IPS DF 19.7 (cell line): ENCODE measurements around the gene CGN.
A peak's percentile ranks its signal among the peaks of the same experiment; 100 is the strongest.

Experiments
- DNase-seq: peaks from one replicate; pipeline ENCODE4 v3.0.0-alpha.2; 2013; ENCODE audit warnings: low read depth, low spot score

The CGN gene

DNA sequence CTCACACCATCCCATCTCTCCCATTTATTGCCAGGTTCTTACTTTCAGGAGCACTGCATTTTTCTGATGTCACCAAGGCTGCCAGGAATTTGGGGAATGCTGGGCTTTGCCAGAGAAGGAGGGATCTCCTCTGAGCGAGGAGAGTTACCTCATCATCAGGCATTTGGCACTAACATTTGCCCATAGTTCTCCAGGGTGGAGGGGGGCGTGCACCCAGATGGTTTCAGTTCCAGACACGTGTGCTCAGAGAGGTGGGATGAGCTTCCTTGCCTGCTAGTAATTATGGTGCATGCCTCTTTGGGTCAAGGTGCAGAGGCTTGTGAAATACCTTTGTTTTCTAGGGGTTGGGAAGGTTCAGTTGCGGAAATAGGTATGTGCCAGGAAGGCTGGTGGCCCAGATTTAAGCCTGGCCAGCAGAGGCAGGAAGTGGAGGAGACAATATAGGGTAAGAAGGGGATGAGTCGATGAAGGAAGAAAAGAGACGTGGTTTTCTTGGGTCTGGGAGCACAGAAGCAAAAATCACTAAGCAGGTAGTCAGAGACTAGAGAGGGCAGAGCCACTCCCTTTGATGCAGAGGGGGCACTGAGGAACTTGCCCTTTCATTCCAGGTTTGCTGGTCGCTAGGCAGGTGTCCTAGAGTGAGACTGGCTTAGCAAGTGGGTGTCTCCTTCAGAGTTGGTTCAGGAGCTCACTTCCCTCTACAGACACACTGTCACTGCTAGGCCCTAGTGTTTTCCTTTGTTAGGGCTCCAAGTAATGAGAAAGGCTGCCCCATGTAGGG, 36.1 kb downstream of the CGN start:
- DNase-seq, result peak; percentile 75

DNA sequence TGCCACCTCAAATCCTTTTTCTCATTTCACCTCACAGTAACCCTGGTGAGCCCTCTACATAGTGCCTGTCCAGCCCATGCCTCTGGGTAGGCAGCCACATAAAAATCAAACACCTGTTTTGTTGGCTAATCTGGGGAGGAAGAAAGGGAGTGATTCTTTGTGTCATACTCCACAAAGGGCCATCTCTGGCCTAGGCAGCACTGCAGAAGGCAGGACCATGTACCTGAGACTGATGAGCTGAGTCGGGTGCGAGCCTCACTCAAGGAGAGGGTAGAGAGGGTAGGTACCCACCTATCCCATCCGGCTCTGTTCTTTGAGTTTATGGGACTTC, 36.7 kb downstream of the CGN start:
- DNase-seq, result no peak

DNA sequence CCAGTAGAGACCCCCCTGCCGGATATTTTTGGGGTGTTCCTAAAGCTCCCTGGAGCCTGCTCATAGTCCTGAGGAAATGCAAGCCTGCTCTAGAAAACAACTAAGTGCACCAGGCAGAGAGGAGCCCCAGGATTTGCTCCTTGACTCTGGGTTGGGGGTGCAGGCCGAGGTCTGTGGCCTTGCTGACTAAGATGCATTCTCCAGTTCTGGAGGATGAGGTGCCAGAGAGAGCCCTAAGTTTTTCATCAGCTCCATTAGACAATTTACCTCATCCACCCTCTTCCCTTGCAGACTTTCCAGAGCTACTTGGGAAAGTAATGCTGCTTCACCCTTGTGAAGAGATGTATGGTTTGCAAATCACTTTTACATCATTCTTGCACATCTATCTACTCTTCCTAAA, 38.0 kb downstream of the CGN start:
- DNase-seq, result no peak

DNA sequence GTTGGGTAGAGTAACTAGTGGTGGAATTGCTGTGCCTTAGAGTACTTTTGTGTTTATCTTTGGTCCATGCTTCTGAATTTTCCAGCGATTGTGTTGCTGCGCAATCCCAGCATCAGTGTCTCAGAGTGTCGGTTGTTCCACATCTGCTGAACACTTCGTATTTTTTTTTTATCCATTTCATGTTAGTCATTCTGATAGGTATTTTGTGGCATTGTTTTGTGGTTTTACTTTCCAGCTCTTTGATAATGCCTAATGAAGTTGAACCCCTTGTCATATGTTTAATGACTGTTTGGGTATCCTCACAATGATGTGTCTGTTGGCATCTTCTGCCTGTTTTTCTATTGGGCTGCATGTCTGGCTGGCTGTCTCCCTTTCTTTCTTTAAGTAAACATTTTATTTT, 42.5 kb downstream of the CGN start:
- no peak for DNase-seq

DNA sequence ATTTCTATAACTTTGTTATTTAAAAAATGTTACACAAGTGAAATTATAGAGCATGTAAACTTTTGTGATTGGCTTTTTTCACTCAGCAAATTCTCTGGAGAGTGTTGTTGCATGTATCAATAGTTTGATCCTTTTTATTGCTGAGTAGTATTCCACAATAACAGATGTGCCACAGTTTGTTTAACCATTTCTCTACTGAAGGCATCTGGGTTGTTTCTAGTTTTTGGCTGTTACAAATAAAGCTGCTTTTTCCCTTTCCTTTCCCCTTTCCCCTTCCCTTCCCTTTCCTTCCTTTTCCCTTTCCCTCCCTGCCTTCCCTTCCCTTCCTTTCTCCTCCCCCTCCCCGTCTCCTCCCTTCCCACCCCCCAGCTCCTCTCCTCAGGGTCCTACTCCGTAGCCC, 44.9 kb downstream of the CGN start:
- DNase-seq, result no peak

GRCh38 chr1:151562661-151563060, 51.5 kb downstream of the CGN start:
- no peak for DNase-seq

DNA sequence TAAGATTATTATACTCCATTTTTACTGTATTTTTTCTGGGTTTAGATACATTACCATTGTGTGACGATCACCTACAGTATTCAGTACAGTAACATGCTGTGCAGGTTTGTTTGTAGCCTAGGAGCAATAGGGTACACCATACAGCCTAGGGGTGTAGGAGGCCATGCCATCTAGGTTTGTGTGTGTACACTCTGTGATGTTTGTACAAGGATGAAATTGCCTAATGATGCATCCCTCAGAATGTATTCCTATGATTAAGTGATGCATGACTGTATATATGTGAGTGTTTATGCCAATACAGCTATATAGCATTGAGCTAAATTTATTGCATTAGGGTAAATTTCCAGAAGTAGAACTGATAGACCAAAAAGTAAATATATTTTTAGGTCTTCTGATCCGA, 52.2 kb downstream of the CGN start:
- no peak for DNase-seq

DNA sequence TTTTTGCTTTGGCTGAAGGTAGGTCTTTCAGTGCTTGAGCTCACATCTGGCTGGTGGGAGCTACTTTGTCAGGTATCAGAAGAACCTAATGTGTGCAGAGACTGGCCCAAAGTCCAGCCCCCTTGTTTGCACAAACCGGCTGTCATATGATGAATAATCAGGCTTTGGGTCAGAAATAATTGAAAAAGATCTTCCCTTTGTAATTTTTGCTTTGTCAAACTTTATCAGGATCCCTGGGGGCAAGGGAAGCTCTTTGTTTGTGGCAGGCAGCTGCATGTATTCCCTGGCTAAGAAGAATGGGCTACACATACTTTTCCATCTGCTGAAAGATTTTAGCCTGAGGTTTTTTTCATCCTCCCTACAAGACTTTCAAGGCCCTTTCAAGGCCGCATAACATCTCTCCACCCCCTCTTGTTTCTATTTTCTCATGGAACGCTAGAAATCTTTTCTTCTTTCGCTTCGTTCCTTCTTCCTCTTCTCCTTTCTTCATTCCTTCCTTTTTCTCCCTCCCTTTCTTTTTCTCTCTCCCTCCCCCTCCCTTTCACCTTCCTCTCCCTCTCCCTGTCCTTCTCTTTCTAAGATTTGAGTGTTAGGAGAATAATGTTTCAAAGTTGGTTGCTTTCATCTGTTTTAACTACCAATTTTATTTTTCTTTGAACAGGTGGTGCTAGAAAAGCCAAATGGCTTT, 54.5 kb downstream of the CGN start:
- DNase-seq, result no peak

DNA sequence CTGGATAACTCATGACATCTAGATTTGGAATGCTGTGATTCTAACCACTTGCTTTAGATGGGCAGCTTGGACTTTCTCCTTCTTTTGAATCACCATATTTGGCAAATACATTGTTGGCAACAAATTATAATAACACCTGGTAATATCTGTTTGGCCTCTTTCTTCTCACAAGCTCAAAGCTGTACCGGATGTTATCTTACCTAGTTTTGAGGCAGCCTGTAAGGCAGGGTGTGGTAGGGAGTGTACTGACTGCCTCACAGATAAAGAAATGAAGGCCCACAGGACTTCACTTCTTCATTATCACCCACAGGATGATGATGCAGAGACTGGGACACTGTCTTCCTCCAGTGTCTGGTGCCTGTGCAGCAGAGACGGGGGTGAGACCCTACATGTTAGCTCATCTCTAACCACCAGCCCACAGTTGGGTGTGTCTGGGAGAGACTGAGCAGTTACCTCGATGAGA, 57.5 kb downstream of the CGN start:
- DNase-seq, result no peak

GRCh38 chr1:151570819-151571218, 59.6 kb downstream of the CGN start:
- no peak for DNase-seq

DNA sequence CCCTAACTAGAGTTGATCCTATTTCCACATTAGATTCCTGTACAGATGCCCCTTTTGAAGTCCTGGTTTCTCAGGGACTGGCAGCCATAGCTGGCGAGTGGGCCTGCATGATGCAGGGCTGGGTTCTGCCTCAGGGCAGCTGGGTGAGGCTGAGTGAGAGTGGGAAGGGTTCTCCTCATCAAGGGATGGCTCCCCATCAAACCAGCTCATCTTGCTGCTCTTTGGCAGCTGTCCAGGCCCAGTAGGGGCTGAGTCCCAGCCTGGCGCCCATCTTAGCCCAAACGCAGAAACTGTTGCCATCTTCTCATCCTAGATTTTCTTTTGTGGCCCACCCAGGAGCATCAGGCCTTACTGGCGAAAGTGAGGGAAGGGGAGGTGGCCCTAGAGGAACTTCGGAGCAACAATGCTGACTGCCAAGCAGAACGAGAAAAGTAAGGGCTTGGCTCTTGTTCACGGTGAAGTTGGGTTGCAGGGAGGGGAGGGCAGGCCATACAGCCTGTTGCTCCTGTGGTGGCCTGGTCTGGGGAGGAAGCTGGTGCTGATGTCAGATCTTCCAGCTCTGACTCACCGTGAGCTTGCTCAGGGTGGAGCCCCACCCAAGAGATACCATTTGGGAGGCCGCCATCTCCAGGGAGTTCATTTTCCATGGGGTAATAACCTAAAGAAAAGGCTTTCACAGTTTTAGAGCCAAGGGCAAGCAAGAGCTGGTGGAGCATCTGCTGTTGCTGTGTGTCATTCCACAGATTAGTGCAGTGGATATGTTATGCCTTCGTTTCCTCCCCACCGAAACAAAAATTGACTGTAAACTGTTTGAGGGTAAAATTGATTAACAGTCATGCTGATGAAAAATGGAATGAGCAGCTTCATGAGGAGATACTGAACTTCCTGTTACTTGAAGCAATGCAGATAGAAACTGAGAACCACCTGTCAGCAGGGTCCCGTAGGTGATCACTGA, 63.7 kb downstream of the CGN start:
- no peak for DNase-seq

DNA sequence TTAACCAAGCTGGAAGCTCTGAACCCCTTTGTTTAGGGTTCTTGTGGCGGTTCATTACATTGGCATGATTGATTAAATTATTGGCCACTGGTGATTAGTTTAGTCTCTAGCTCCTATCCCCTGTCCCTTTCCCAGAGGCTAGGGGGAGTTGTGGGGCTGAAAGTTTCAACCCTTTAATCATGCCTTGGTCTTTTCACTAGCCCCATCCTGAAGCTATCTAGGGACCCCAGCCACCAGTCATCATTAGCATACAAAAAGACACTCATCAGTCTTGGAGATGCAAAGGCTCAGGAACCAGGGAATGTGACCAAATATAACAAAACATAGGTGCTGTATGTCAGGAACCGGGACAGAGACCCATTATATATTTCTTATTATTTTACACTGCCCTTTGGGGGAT, 66.0 kb downstream of the CGN start:
- DNase-seq, result no peak

DNA sequence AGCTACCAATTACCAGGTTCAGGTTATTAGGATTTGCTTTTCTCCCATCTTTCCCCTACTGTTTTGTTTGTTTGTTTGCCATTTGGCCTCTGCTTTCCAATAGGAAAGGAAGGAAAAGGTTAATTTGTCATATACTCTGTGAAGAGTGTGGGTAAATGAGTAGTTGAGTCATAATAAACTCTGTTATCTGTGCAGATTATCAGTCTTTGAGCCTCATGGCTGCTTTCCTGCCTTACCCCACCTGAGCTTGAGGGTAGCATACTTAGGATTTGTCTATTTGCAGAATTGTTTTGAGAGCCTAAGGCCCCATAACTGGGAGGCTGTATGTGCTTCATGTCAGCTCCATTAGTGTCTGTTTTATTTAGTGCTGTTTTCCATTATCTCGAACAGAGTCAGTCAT, 67.8 kb downstream of the CGN start:
- DNase-seq, result no peak

- DNase-seq, result no peak
Observed at GRCh38 chr1:151579436-151580225, 68.4 kb downstream of the CGN start.

DNA sequence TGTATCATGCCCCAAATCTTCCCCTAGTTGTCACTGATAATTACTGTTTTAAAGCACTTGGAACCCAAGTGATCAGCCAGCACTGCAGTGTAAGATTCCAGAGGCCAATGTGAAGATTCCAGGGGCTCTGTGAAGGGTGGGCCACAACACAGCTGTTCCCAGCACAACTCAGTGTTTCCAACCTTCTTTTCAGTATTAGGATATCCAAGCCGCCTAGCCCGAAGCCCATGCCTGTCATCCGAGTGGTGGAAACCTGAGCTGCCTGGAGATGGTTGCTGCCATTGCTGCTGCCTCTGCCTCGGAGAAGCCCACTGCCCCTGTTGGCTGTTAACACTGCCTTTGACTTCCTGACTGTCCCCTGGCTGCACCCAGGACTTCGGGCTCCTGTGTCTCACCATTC, 70.3 kb downstream of the CGN start:
- DNase-seq, result no peak

GRCh38 chr1:151581921-151582320, 70.7 kb downstream of the CGN start:
- DNase-seq, result no peak

DNA sequence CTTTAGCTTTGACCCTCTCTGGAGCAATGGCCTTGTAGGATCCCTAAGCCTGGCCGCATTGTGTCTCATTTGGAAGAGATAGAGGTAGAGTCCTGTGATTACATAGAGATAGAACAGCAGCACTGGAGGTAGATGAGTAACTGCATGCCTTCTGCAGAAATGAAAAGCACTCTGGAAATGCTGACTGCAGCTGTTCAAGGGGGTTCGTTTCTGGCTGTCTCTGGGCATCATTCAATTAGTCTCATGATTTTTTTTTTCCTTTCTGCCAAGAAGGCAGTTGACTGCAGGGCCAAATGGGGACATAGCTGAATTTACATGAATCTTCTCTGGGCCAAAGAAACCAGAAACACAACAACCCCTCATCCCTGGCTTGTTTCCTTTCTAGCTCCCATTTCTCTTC, 72.6 kb downstream of the CGN start:
- no peak for DNase-seq

DNA sequence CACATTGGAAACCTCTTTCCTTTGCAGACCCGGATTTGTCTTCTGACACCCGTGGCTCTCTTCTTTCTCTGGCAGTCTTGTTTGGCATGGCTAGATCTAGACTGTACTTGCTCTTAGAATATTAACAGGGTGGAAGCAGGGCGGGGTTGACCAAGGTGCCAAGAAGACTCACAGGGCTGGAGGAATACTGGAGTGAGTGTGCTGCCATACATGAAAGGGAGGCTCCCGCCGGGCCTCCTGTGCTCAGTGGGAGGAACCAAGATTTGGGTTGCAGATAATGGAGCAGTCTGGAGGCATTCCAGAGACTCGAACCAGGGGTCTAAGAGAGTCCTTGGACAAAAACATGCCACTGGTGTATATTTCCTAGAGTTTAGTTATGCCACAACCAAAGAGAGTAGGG, 73.1 kb downstream of the CGN start:
- DNase-seq, result no peak

DNA sequence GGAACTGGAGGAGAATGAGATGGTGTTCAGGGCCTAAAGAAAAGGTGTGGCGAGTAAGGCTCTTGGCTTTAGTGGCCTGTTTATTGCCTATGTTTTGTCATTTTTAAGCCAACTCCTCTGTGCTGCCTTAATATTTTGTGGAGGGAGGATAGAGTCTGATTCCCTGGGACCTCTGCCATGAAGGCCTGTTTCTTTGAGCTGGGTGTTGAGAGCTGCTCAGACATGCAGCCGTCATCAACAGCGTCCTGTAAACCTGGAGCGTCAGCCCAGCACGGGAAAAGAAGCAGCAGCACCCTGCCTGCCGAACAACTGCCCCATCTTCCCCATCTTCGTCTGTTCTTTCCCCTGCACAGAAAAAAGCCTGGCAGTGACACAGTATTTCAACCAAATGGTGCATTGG, 73.6 kb downstream of the CGN start:
- no peak for DNase-seq

DNA sequence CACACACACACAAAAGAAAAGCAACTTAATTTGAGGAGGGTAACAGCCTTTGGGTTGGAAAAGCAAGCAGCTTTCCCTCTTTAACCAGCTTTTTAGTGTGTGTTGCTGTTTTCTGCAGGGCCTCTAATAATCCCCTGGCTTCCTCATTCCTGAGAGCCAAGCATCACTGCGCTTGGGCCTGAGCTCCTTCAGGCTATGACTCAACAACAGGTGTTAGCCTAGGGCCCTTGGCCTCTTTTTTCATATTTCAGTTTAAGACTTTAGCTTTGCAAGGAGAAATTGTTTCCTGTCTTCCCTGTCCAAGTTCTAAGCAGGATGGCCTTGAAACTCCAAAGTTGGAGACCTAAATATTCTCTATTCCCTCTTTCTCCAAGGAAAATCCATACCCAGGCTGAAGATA, 74.4 kb downstream of the CGN start:
- DNase-seq, result no peak
